Glomerular endothelial cell (primary cell): ENCODE data around the gene LDHB. TPM values are rescaled to one million over a fixed set of nuclear protein-coding genes. Genes with fewer than 3 reads are reported as not detected.
"Not testable (repeated sequence)": the region's sequence is repeated elsewhere in the genome, so short reads cannot be mapped to it uniquely, and the experiment has no call there.

ENCODE experiments used
- DNase-seq: peaks from one replicate; pipeline ENCODE4 v3.0.0-alpha.2; 2011; ENCODE audit warnings: low read depth, low spot score; ENCODE audit errors: extremely low read depth
- total RNA-seq: library from RNA; depleted of rRNA; stranded (reverse); fragments of >200 nt; gene quantifications from 2 replicates; pipeline ENCODE4 v1.2.3, GENCODE V29; 2015

The LDHB gene
- total RNA-seq: 334 and 564 TPM in 2 replicates

- peak; percentile 86 for DNase-seq
These were observed at the start of gene LDHB for GRCh38 chr12:21657326-21658077. LDHB (minus strand) TSS chr12:21657842; CDS start chr12:21654671, 3,171 bp downstream.

DNA sequence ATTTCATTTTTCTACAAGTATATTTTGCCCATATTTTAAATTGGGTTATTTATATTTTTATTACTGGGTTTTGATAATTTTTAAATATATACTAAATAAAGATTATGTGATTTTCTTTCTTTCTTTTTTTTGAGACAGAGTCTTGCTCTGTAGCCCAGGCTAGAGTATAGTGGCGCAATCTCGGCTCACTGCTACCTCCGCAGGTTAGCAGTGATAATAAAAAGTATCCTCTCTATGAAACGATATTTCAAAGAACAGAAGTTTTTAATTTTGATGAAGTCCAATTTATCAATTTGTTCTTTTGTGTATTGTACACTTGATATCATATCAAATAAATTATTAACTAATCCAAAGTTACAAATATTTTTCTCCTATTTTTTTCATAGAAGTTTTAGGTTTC lies 47.2 kb upstream of the LDHB start:
- no peak for DNase-seq

DNA sequence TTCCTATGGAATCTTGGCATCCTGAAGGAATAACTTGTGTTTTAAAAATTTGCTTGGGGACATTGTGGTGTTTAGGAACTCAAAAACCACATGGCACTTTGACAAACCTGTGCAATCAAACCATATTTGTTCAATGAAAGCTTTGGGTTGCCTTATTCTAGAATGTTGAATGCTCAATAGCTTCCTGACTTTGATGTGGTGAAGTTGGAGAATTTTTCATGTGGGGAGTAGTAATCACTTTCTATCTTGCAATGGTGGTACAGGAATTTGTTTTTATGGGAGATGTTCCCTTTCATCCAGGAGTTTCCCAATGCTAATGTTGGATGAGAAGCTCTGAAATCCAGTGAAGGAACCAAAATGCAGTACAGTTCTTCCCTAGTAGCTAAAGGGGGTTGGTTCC lies 42.2 kb upstream of the LDHB start:
- no peak for DNase-seq

GRCh38 chr12:21697904-21698630 lies 40.4 kb upstream of the LDHB start:
- no peak for DNase-seq

- no peak for DNase-seq
These were observed 39.0 kb upstream of the LDHB start for GRCh38 chr12:21696625-21697024.

DNA sequence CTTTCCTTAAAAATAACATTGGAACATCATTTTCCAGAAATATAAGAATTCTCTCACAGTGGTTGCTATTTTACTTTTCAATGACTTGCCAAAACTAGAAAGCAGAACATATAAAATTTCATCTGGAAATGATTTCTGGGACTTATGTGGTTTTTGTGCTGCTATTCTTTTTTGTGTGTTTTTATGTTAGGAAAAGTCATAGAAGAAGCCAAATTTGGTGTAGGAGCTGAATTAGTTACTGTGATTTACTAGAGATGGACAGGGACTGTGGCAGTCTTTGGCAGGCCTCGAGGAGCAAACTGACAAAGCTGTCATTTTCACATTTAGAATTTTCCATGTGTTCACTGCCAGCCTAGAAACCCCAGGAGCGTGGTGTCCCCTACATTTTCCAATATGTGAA lies 38.3 kb upstream of the LDHB start:
- DNase-seq: no peak

DNA sequence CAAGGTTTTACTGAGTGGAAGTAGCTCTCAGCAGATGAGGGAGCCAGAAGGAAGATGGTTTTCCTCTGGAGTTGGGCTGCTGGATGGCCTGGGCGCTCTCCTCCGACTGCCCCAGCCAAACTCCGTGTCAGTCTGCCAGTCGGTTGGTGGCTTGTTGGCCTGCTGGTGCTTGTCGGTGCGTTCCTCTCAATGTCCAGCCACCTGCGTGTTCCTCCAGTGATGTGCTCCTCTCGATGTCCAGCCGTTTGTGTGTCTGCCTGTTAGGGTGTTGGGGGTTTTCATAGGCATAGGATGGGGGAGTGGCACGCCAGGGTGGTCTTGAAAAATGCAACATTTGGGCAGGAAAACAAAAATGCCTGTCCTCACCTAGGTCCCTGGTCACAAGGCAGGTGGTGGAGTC lies 37.0 kb upstream of the LDHB start:
- DNase-seq: no peak

GRCh38 chr12:21691515-21691914 lies 33.9 kb upstream of the LDHB start:
- no peak for DNase-seq

- DNase-seq: no peak
These were observed 33.2 kb upstream of the LDHB start for GRCh38 chr12:21690704-21691368.

DNA sequence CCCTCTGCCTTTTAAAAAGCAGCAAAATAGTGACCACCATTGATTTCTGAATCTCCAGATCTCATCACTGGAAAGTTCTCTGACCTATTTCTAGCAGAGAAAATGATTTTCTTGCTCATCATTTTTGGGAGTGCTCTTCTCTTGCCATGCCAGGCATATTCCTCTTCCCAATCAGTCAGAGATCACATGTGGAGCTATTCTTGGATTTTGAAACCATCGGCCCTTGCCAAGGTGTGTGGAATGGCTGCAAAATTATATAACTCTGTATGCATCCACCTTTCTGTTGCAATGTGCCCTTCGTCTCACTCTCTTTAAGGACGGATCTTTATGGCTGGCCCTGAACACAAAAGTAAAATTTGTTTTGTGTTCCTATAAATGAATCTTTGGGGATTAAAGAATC lies 25.5 kb upstream of the LDHB start:
- DNase-seq: no peak

DNA sequence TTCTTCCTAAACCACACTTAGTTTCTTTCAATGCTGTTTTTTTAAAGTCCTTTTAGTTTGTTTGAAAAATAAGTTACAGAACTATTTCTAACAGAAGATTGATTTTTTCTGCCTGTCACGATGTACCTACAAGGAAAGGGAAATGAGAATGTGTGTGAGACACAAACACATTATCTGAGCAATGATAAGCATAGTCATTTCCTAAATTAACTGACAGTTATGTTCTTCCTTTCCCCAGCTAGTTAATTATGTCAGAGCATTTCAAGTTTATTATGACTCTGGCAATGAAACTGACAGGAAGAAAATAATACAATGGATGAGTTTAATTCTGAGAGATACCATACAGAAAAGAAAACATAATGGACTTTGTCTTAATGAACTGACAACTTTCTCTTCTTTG lies 21.3 kb upstream of the LDHB start:
- no peak for DNase-seq

DNA sequence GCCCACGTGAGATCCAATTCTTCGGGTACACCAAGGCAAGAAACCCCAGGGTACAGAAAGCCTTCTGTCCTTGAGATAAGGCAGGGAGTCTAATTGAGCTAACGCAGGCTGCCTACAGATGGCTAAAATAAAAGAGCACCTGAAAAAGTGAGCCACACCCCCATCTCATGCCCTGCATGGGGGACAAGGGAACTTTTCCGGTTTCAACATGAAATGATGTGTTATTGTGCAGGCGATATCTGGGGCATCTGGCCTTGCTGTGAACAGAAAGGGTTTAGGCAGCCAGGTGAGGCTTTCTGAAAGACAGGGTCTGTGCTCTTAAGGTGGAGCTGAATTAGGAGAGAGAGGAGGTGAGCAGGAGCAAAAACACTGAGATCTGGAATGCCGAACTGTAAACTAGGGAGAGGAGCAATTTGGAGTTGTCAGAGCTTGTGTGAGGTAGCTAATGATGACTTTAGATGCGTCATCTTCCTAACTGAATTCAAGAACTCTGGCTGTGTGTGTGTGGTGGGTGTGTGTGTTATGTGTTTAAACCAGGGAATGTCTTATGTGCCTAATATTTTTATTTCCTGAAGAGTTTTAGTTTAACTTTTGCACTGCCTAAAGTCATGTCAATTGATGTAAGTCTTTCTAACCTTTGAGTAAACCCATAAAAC lies 20.1 kb upstream of the LDHB start:
- DNase-seq: no peak

DNA sequence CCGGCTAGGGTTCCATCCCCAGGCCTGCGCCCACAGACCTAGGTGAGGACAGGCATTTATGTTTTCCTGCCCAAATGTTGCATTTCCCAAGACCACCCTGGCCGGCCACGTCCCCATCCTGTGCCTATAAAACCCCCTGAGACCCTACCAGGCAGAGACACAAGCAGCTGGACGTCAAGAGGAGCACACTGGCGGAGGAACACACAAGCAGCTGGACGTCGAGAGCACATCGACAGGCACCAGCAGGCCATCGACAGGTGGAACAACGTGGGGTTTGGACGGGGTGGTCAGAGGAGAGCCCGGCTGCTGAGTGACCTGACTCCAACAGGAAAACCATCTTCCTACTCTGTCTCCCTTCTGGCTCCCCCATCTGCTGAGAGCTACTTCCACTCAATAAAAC lies 19.6 kb upstream of the LDHB start:
- DNase-seq: no peak

DNA sequence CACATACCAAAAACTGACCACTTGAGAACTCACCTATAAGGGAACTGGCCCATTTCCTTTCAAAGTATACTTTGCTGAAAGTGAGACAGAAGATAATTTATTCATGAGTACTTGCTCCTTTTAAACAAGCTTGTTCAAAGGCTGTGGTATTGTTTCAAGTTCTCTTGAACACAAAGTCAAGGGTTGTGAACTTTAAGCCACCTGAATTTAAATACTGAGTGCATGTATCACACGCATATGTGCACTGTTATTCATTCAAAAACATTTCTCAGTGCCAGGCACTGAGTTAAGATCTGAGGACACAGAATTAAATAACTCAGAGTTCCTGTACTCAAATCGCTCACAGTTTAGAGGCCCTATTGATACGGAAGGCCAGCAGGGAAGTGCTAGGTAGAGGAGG lies 19.1 kb upstream of the LDHB start:
- DNase-seq: no peak

DNA sequence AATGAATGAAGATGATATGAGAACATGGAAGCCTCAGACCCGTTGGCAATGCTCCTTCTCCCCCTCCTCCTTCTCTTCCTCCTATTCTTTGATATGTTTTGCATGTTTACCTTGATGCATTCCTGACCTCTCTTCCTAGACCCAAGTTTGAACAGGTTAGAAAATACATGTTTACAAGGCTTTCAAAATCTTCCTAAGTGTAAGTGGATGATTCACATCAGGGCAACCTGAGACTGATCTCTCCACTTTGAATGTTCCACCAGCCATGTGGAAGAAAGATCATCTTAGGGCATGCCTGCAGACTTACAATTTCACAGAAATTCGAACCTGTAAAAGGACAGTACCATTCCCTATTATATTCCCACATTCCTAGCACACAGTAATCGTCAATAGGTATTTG lies 18.0 kb upstream of the LDHB start:
- DNase-seq: no peak

DNA sequence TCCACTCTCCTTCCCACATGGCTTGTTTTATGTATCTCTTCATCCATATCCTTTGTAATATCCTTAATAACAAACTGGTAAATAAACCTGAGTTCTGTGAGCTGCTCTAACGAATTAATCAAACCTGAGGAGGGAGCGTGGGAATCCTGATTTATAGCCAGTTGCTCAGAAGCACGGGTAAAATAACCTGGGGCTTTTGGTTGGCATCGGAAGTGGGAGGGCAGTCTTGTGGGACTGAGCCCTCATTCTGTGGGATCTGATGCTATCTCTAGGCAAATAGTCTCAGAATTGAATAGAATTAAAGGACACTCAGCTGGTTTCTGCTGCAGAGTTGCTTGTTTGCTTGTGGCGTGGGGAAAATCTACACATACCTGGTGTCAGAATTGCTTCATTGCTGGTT lies 17.5 kb upstream of the LDHB start:
- no peak for DNase-seq

DNA sequence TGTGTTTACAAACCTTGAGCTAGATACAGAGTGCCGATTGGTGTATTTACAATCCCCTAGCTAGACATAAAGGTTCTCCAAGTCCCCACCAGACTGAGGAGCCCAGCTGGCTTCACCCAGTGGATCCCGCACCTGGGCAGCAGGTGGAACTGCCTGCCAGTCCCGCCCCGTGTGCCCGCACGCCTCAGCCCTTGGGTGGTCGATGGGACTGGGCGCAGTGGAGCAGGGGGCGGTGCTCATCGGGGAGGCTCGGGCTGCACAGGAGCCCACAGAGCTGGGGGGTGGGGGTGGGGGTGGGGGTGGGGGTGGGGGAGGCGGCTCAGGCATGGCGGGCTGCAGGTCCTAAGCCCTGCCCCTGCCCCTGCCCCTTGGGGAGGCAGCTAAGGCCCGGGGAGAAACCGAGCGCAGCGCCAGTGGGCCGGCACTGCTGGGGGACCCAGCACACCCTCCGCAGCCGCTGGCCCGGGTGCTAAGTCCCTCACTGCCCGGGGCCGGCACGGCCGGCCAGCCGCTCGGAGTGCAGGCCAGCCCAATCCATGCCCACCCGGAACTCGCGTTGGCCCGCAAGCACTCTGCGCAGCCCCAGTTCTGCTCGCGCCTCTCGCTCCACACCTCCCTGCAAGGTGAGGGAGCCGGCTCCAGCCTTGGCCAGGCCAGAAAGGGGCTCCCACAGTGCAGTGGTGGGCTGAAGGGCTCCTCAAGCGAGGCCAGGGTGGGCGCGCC lies 16.3 kb upstream of the LDHB start:
- not testable (repeated sequence) for DNase-seq

DNA sequence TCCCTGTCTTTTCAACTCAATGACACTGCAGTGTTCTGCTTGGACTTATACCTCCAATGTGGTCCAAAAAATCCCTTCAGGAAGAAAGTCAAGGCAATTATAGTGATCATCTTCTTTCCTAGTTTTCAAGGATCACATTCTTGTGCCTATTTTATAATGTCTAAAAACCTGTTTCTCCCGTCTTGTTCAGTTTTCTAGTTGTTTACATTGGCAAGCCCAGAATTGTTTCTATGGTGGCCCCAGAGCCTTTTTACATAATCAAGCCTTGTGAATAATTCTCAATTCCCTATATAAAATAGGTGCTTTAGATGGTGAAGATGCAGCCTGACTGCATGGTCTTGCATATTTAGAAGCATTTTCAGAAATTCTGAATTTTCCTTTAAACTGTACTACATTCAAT lies 14.5 kb upstream of the LDHB start:
- no peak for DNase-seq

DNA sequence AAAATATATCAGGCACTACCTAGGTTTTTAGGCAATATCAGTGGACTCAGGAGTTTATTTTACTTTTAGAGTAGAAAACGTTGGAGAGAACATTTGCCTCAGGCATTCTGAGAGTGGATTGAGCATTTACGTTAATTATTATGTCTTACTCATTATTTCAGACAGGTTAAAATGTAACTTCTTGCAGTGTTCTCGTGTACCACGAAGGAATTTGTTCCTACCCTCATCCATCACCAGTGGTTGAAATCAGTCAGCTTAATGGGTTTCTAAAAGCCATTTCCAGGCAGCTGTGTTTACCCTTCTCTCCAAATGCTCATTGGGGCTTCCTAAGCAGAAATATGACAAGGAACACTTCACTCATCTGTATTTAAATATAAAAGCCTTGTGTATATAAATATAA lies 9.1 kb upstream of the LDHB start:
- DNase-seq: no peak

DNA sequence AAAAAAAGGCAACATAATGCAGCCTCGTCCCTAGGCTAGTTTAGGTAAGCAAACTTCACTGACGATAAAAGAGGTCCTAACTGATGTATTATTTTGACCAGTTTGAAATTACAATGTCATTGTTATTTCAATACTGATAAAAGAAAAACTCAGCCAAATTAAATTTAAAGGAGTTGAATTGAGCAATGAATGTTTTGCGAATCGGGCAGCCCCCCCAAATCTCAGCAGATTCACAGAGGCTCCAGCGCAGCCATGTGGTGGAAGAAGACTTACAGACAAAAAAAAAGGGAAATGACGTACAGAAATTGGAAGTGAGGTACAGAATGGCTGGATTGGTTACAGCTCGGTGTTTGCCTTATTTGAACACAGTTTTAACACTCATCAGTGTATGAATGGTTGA lies 8.2 kb upstream of the LDHB start:
- DNase-seq: no peak
